CD8-positive, alpha-beta memory T cell (primary cell): ENCODE measurements around the gene ARL2. TPM values are rescaled to one million over a fixed set of nuclear protein-coding genes. Genes with fewer than 3 reads are reported as not detected.
A peak's percentile ranks its signal among the peaks of the same experiment; 100 is the strongest.

ENCODE experiments used
- CTCF ChIA-PET: fragments of 350-600 bp; sonication (Branson Sonifier 250); formaldehyde crosslinking; loops from one replicate; lab custom pipeline; 2021; ENCODE audit warnings: antibody characterized with exemption; lab: Charles Lee
- POLR2A ChIA-PET: fragments of 350-600 bp; sonication (Branson Sonifier 250); formaldehyde crosslinking; loops from one replicate; lab custom pipeline; 2021; ENCODE audit warnings: antibody characterized with exemption; lab: Charles Lee
- DNase-seq, 5 donors: peaks; one replicate each; pipeline versions ENCODE4 v3.0.0 to v3.0.0-alpha.2; 2020 to 2022; ENCODE audit warnings: mixed read lengths in 1 of 5
- H3K27ac ChIP-seq: one replicate; pipeline ENCODE4 v1.7.0; 2013; ENCODE audit warnings: low read depth, mild to moderate bottlenecking, low read length, moderate library complexity
- H3K27me3 ChIP-seq: 2 replicates; pipeline ENCODE4 v1.7.0; 2013; ENCODE audit warnings: low read length, mild to moderate bottlenecking; ENCODE audit not compliant: insufficient read depth, poor library complexity, severe bottlenecking
- H3K36me3 ChIP-seq: 2 replicates; pipeline ENCODE4 v1.7.0; 2013; ENCODE audit warnings: mild to moderate bottlenecking, low read length, moderate library complexity; ENCODE audit not compliant: insufficient read depth
- H3K4me1 ChIP-seq: 2 replicates; pipeline ENCODE4 v1.7.0; 2013; ENCODE audit warnings: mild to moderate bottlenecking, low read length, moderate library complexity; ENCODE audit not compliant: insufficient read depth
- H3K4me3 ChIP-seq: 2 replicates; pipeline ENCODE4 v1.7.0; 2013; ENCODE audit warnings: mild to moderate bottlenecking, low read length
- H3K9me3 ChIP-seq: 2 replicates; pipeline ENCODE4 v1.7.0; 2013; ENCODE audit warnings: mild to moderate bottlenecking, low read length
- H3K27ac Mint-ChIP-seq, 8 donors: one replicate each; pipeline ENCODE4 v1.8.0; 2020 to 2021; ENCODE audit warnings: mixed read lengths in 8 of 8, mild to moderate bottlenecking in 6 of 8, inconsistent platforms in 3 of 8, moderate library complexity in 3 of 8
- H3K27me3 Mint-ChIP-seq, 2 donors: one replicate each; pipeline ENCODE4 v1.8.0; 2020 to 2021; ENCODE audit warnings: mixed read lengths in 2 of 2, mild to moderate bottlenecking in 1 of 2, moderate library complexity in 1 of 2
- H3K36me3 Mint-ChIP-seq, 3 donors: one replicate each; pipeline ENCODE4 v1.8.0; 2020 to 2021; ENCODE audit warnings: mixed read lengths in 3 of 3, inconsistent platforms in 1 of 3, mild to moderate bottlenecking in 1 of 3
- H3K4me1 Mint-ChIP-seq, 3 donors: one replicate each; pipeline ENCODE4 v1.8.0; 2020 to 2021; ENCODE audit warnings: mixed read lengths in 3 of 3, inconsistent platforms in 1 of 3, mild to moderate bottlenecking in 1 of 3
- H3K4me3 Mint-ChIP-seq, 7 donors: one replicate each; pipeline ENCODE4 v1.8.0; 2020 to 2021; ENCODE audit warnings: mixed read lengths in 7 of 7, mild to moderate bottlenecking in 6 of 7, moderate library complexity in 4 of 7, inconsistent platforms in 2 of 7
- H3K9me3 Mint-ChIP-seq, 5 donors: one replicate each; pipeline ENCODE4 v1.8.0; 2020 to 2022; ENCODE audit warnings: mixed read lengths in 5 of 5, mild to moderate bottlenecking in 3 of 5, moderate library complexity in 2 of 5, inconsistent platforms in 1 of 5
- polyA plus RNA-seq: library from polyadenylated mRNA; unstranded; fragments of 300-500 nt; fragmentation: Illumina TruSeq; gene quantifications from one replicate; pipeline ENCODE4 v1.2.3, GENCODE V29; 2021
- total RNA-seq, 2 experiments: library from RNA; stranded (reverse); gene quantifications; one replicate each; pipeline ENCODE4 v1.2.3, GENCODE V29; 2021

ARL2 gene
- total and polyA plus RNA-seq, 3 experiments from 2014 or later = 99.7 to 125 (median 125) TPM

GRCh38 chr11:65040520-65040846 lies 26.5 kb downstream of the ARL2 start:
- Mint-ChIP-seq H3K4me3 (peak overlapping the region; percentile 90 to 95 (median 93)), H3K36me3 (peaks cover 0 to 36% (median 0%) of the 10 kb centered on the region in 3 donors), H3K4me1 (peaks cover 8 to 18% (median 14%) of the 10 kb centered on the region in 3 donors), H3K9me3 (no peaks in the 10 kb centered on the region), H3K27ac (peak overlapping the region; percentile 83 to 95 (median 88)), H3K27me3 (no peaks in the 10 kb centered on the region)
- no peak for DNase-seq
- Histone ChIP-seq H3K4me3 (peak overlapping the region; percentile 63), H3K27ac (peak overlapping the region; percentile 72), H3K4me1 (peaks cover 8% of the 10 kb centered on the region), H3K9me3 (no peaks in the 10 kb centered on the region), H3K36me3 (peaks cover 4% of the 10 kb centered on the region), H3K27me3 (no peaks in the 10 kb centered on the region)
- CTCF ChIA-PET = interaction anchor here (1.0 to 2.3 kb wide), 5 partner anchors 11 to 574 kb away, joined by 3 to 10 read pairs (median 4); partner anchors contain the start of gene ARL2
- POLR2A ChIA-PET = interaction anchor here (0.8 to 2.6 kb wide), 8 partner anchors 9 to 819 kb away, joined by 3 to 14 read pairs (median 4); partner anchors contain the start of genes ARL2, SNX15, SYVN1 and ZNHIT2

- H3K9me3 ChIP-seq = no peaks in the 10 kb centered on the region
- no peaks in the 10 kb centered on the region for H3K27me3 Mint-ChIP-seq
- POLR2A ChIA-PET = interaction anchor here (0.8 to 2.6 kb wide), 8 partner anchors 9 to 818 kb away, joined by 3 to 14 read pairs (median 4); partner anchors contain the start of genes ARL2, SNX15, SYVN1 and ZNHIT2
- peak within 1 kb of the TSS; percentile 83 to 95 (median 88) for H3K27ac Mint-ChIP-seq
- no peaks in the 10 kb centered on the region for H3K9me3 Mint-ChIP-seq
- peaks cover 8% of the 10 kb centered on the region for H3K4me1 ChIP-seq
- peak within 1 kb of the TSS; percentile 63 for H3K4me3 ChIP-seq
- peaks cover 0 to 31% (median 0%) of the 10 kb centered on the region in 3 donors for H3K36me3 Mint-ChIP-seq
- CTCF ChIA-PET = interaction anchor here (0.7 to 2.3 kb wide), 9 partner anchors 12 to 739 kb away, joined by 3 to 10 read pairs (median 4); partner anchors contain the start of genes ARL2 and SLC25A45
- no peaks in the 10 kb centered on the region for H3K27me3 ChIP-seq
- peak within 1 kb of the TSS; percentile 90 to 95 (median 93) for H3K4me3 Mint-ChIP-seq
- H3K36me3 ChIP-seq = no peaks in the 10 kb centered on the region
- H3K4me1 Mint-ChIP-seq = peaks cover 8 to 19% (median 14%) of the 10 kb centered on the region in 3 donors
- DNase-seq = peak; percentile 80 to 91 (median 85)
- H3K27ac ChIP-seq = peak within 1 kb of the TSS; percentile 72
Measured at GRCh38 chr11:65040847-65041622, 27.1 kb downstream of the ARL2 start, which contains the start of gene SAC3D1. TSS of gene SAC3D1 (plus strand) at chr11:65041210. CDS start at chr11:65041293, 83 bp downstream.

GRCh38 chr11:65042891-65043290 lies 28.9 kb downstream of the ARL2 start:
- Mint-ChIP-seq H3K9me3 (no peaks in the 10 kb centered on the region), H3K36me3 (peaks cover 0 to 24% (median 0%) of the 10 kb centered on the region in 3 donors), H3K27me3 (peaks cover 0 to 4% of the 10 kb centered on the region in 2 donors), H3K4me1 (peaks cover 14 to 35% (median 23%) of the 10 kb centered on the region in 3 donors), H3K4me3 (peak overlapping the region in 6 of 7 donors; percentile 26 to 91 (median 85)), H3K27ac (no peak overlapping the region)
- POLR2A ChIA-PET = no interaction called here
- H3K27ac ChIP-seq = no peak overlapping the region
- no peak for DNase-seq
- CTCF ChIA-PET = interaction anchor here (0.6 kb wide), 1 partner anchor 665 kb away, joined by 3 read pairs; no protein-coding TSS in a partner anchor
- H3K4me3 ChIP-seq = no peak overlapping the region
- H3K27me3 ChIP-seq = no peaks in the 10 kb centered on the region
- no peaks in the 10 kb centered on the region for H3K36me3 ChIP-seq
- no peaks in the 10 kb centered on the region for H3K9me3 ChIP-seq
- peaks cover 8% of the 10 kb centered on the region for H3K4me1 ChIP-seq

- H3K27me3 Mint-ChIP-seq = peaks cover 0 to 4% of the 10 kb centered on the region in 2 donors
Measured at GRCh38 chr11:65043881-65044501, 30.0 kb downstream of the ARL2 start.

GRCh38 chr11:65045061-65045460 lies 31.1 kb downstream of the ARL2 start:
- ChIA-PET POLR2A (interaction anchor here (0.8 kb wide), 1 partner anchor 18 kb away, joined by 3 read pairs; no protein-coding TSS in a partner anchor), CTCF (no interaction called here)
- Mint-ChIP-seq H3K4me1 (peaks cover 14 to 39% (median 23%) of the 10 kb centered on the region in 3 donors), H3K27me3 (peaks cover 0 to 4% of the 10 kb centered on the region in 2 donors), H3K9me3 (no peaks in the 10 kb centered on the region), H3K36me3 (peaks cover 0 to 16% (median 0%) of the 10 kb centered on the region in 3 donors), H3K27ac (no peak overlapping the region), H3K4me3 (peak overlapping the region in 1 of 7 donors; percentile 74)
- Histone ChIP-seq H3K4me3 (no peak overlapping the region), H3K9me3 (no peaks in the 10 kb centered on the region), H3K4me1 (peaks cover 13% of the 10 kb centered on the region), H3K27me3 (no peaks in the 10 kb centered on the region), H3K27ac (no peak overlapping the region), H3K36me3 (no peaks in the 10 kb centered on the region)
- no peak for DNase-seq

More at GRCh38 chr11:65043881-65044501, 30.0 kb downstream of the ARL2 start:
- Mint-ChIP-seq H3K27ac (no peak overlapping the region), H3K36me3 (peaks cover 0 to 16% (median 0%) of the 10 kb centered on the region in 3 donors), H3K4me1 (peaks cover 14 to 39% (median 23%) of the 10 kb centered on the region in 3 donors), H3K4me3 (peak overlapping the region in 3 of 7 donors; percentile 11 to 58 (median 12)), H3K9me3 (no peaks in the 10 kb centered on the region)
- ChIA-PET POLR2A (no interaction called here), CTCF (no interaction called here)
- Histone ChIP-seq H3K4me1 (peaks cover 14% of the 10 kb centered on the region), H3K36me3 (no peaks in the 10 kb centered on the region), H3K4me3 (no peak overlapping the region), H3K27me3 (no peaks in the 10 kb centered on the region), H3K9me3 (no peaks in the 10 kb centered on the region), H3K27ac (no peak overlapping the region)
- no peak for DNase-seq

- Mint-ChIP-seq H3K27me3 (peaks cover 0 to 4% of the 10 kb centered on the region in 2 donors), H3K4me1 (peaks cover 11 to 35% (median 19%) of the 10 kb centered on the region in 3 donors), H3K4me3 (no peak overlapping the region), H3K27ac (no peak overlapping the region), H3K9me3 (no peaks in the 10 kb centered on the region), H3K36me3 (peaks cover 0 to 16% (median 0%) of the 10 kb centered on the region in 3 donors)
- peaks cover 7% of the 10 kb centered on the region for H3K4me1 ChIP-seq
- CTCF ChIA-PET = interaction anchor here (1.0 kb wide), 1 partner anchor 34 kb away, joined by 3 read pairs; no protein-coding TSS in a partner anchor
- H3K4me3 ChIP-seq = no peak overlapping the region
- H3K27me3 ChIP-seq = no peaks in the 10 kb centered on the region
- DNase-seq = no peak
- no peaks in the 10 kb centered on the region for H3K36me3 ChIP-seq
- POLR2A ChIA-PET = interaction anchor here (0.8 kb wide), 1 partner anchor 19 kb away, joined by 3 read pairs; no protein-coding TSS in a partner anchor
- H3K27ac ChIP-seq = no peak overlapping the region
- H3K9me3 ChIP-seq = no peaks in the 10 kb centered on the region
Measured at GRCh38 chr11:65045728-65046127, 31.8 kb downstream of the ARL2 start.

- Mint-ChIP-seq H3K4me3 (peak overlapping the region; percentile 73 to 89 (median 85)), H3K36me3 (peaks cover 0 to 12% (median 0%) of the 10 kb centered on the region in 3 donors), H3K9me3 (no peaks in the 10 kb centered on the region), H3K27ac (peak overlapping the region; percentile 24 to 91 (median 77)), H3K4me1 (peaks cover 5 to 23% (median 10%) of the 10 kb centered on the region in 3 donors), H3K27me3 (peaks cover 0 to 4% of the 10 kb centered on the region in 2 donors)
- ChIA-PET CTCF (interaction anchor here (0.8 to 1.7 kb wide), 2 partner anchors 21 to 35 kb away, joined by 3 to 4 read pairs; partner anchors contain the start of gene SNX15), POLR2A (no interaction called here)
- peak in 1 of 5 donors; percentile 56 for DNase-seq
- H3K4me3 ChIP-seq = peak overlapping the region; percentile 30
- no peak overlapping the region for H3K27ac ChIP-seq
- H3K9me3 ChIP-seq = no peaks in the 10 kb centered on the region
- no peaks in the 10 kb centered on the region for H3K36me3 ChIP-seq
- peaks cover 6% of the 10 kb centered on the region for H3K4me1 ChIP-seq
- no peaks in the 10 kb centered on the region for H3K27me3 ChIP-seq
Measured at GRCh38 chr11:65047581-65048422, 33.8 kb downstream of the ARL2 start.
